GM12878 (cell line): Measurements from ENCODE around the gene SNAPC4. TPM values are rescaled to one million over a fixed set of nuclear protein-coding genes. Genes with fewer than 3 reads are reported as not detected.

Source experiments
- ATAC-seq: fragments of 200-7000 bp; cut with Tn5 transposase; 3 replicates; pipeline ENCODE4 v1.9.1; 2020; ENCODE audit warnings: mild to moderate bottlenecking, moderate library complexity
- BruUV-seq: library from RNA; stranded (reverse); fragments of 400-500 nt; replicated peaks from 2 replicates; lab custom pipeline; 2021; lab: Mats Ljungman, UMichigan
- CTCF ChIA-PET: fragments of 300-600 bp; sonication (Branson Sonifier 250); formaldehyde crosslinking; extraction: SDS; loops from one replicate; lab custom pipeline; 2021; ENCODE audit warnings: inconsistent platforms; lab: Yijun Ruan, JAX
- POLR2A ChIA-PET: fragments of 350-600 bp; formaldehyde crosslinking; extraction: SDS; loops from one replicate; lab custom pipeline; 2021; ENCODE audit warnings: inconsistent platforms; lab: Charles Lee
- RAD21 ChIA-PET: fragments of 300-600 bp; sonication (Branson Sonifier 250); formaldehyde crosslinking; loops from one replicate; lab custom pipeline; 2023; ENCODE audit warnings: antibody characterized with exemption; ENCODE audit not compliant: unreplicated experiment; lab: Charles Lee
- SMC1A ChIA-PET: fragments of 300-600 bp; sonication (Branson Sonifier 250); formaldehyde crosslinking; loops from one replicate; lab custom pipeline; 2023; ENCODE audit not compliant: unreplicated experiment, uncharacterized antibody; lab: Charles Lee
- DNase-seq: peaks from one replicate; pipeline ENCODE4 v3.0.0-alpha.2; 2011; ENCODE audit warnings: low read depth, low spot score
- FAIRE-seq: peaks from 3 replicates; lab custom pipeline; 2011; peaks lifted over from hg19 to GRCh38; lab: Jason Lieb, UNC
- H2AFZ ChIP-seq: 2 replicates; pipeline ENCODE4 v1.6.0; 2011; ENCODE audit warnings: low read depth, low read length, control low read depth; ENCODE audit not compliant: control insufficient read depth
- H3K27ac ChIP-seq: 2 replicates; pipeline ENCODE4 v1.5.1; 2011; ENCODE audit warnings: control low read depth; ENCODE audit not compliant: control insufficient read depth, insufficient read depth
- H3K27me3 ChIP-seq, 2 experiments: replicated peaks in 1 of 2; 2 replicates each; pipeline versions ENCODE4 v1.6.0 to v1.6.1; 2011; ENCODE audit warnings: low read length in 1 of 2; ENCODE audit not compliant: control insufficient read depth in 2 of 2, insufficient read depth in 2 of 2
- H3K36me3 ChIP-seq, 2 experiments: 2 replicates each; pipeline ENCODE4 v1.5.1; 2011; ENCODE audit warnings: low read length in 1 of 2; ENCODE audit not compliant: control insufficient read depth in 2 of 2, insufficient read depth in 2 of 2
- H3K4me1 ChIP-seq: 2 replicates; pipeline ENCODE4 v1.6.1; 2011; ENCODE audit warnings: mild to moderate bottlenecking, low read length, moderate library complexity, mixed read lengths; ENCODE audit not compliant: control insufficient read depth, insufficient read depth
- H3K4me2 ChIP-seq: 2 replicates; pipeline ENCODE4 v1.6.0; 2011; ENCODE audit warnings: control low read depth; ENCODE audit not compliant: control insufficient read depth, insufficient read depth
- H3K4me3 ChIP-seq: fragments of 200-600 bp; sonication (generic); 2 replicates; pipeline ENCODE4 v1.5.1; 2016
- H3K79me2 ChIP-seq: 2 replicates; pipeline ENCODE4 v1.6.0; 2011; ENCODE audit warnings: low read length; ENCODE audit not compliant: control insufficient read depth, insufficient read depth
- H3K9ac ChIP-seq: 2 replicates; pipeline ENCODE4 v1.8.0; 2011; ENCODE audit warnings: low read length, control low read depth, mixed read lengths; ENCODE audit not compliant: control insufficient read depth, insufficient read depth
- H3K9me3 ChIP-seq: replicated peaks from 3 replicates; pipeline ENCODE4 v1.5.1; 2011; ENCODE audit warnings: mild to moderate bottlenecking, low read length; ENCODE audit not compliant: control insufficient read depth, insufficient read depth
- H4K20me1 ChIP-seq: 2 replicates; pipeline ENCODE4 v1.6.0; 2011; ENCODE audit not compliant: control insufficient read depth, insufficient read depth
- EZH2 ChIP-seq: IDR thresholded peaks from 2 replicates; pipeline ENCODE4 v1.6.1; 2012; ENCODE audit warnings: low read depth, mild to moderate bottlenecking, control low read depth, inconsistent platforms, low read length, borderline replicate concordance; ENCODE audit not compliant: control insufficient read depth
- POLR2AphosphoS5 ChIP-seq: IDR thresholded peaks from 2 replicates; pipeline ENCODE4 v1.6.1; 2011; ENCODE audit warnings: mild to moderate bottlenecking, low read length, inconsistent platforms
- ZBTB33 ChIP-seq: fragments of 450-650 bp; IDR thresholded peaks from 2 replicates; pipeline ENCODE4 v1.6.1; 2017; ENCODE audit warnings: mild to moderate bottlenecking
- WGBS: methylation state at CpG from one replicate; pipeline ENCODE4 v1.1.6; 2016; ENCODE audit warnings: low lambda C conversion rate; ENCODE audit not compliant: insufficient replicate concordance, insufficient coverage; ENCODE audit errors: missing lambda C conversion rate; 5-methylcytosine and 5-hydroxymethylcytosine counted together
- in situ Hi-C: fragments of 300-500 bp; cut with MboI; formaldehyde crosslinking; loops from 9 replicates; pipeline ENCODE4 v1.14.3; 2018; ENCODE audit warnings: mixed read lengths
- intact Hi-C: fragments of 100-400 bp; cut with micrococcal nuclease; formaldehyde crosslinking; loops from one replicate; pipeline ENCODE4 v1.14.2; 2022; ENCODE audit not compliant: unreplicated experiment
- polyA plus RNA-seq, 11 experiments: library from polyadenylated mRNA; depleted of rRNA in 4 of 11; unstranded in 6 of 11; stranded (reverse) in 5 of 11; fragments of >200 nt; fragmentation: Nextera tagmentation in 4 of 11; fragmentation: Illumina TruSeq in 1 of 11; extraction: Ambion mirVana in 4 of 11; extraction: Trizol in 1 of 11; gene quantifications; 1 replicate in 1 of 11; 2 replicates in 10 of 11; pipeline versions ENCODE4 v1.2.1 to v1.2.3, GENCODE V29; 2011 to 2016; ENCODE audit warnings: inconsistent platforms in 2 of 11, missing spikeins in 2 of 11, low read depth in 1 of 11
- total RNA-seq, 4 experiments: library from RNA; depleted of rRNA in 3 of 4; stranded (reverse); fragments of >200 nt in 3 of 4; fragmentation: Illumina TruSeq in 1 of 4; extraction: Trizol in 1 of 4; gene quantifications; 2 replicates each; pipeline versions ENCODE4 v1.2.1 to v1.2.3, GENCODE V29; 2013 to 2021
- TF ChIP-seq, protein P1 (sequence below): IDR thresholded peaks from 2 replicates; pipeline ENCODE4 v1.6.1; 2012; ENCODE audit warnings: low read depth, low read length, improper control_type of control experiment
- TF ChIP-seq, protein P2 (sequence below): IDR thresholded peaks from 2 replicates; pipeline ENCODE4 v1.6.1; 2012; ENCODE audit warnings: low read depth, low read length, improper control_type of control experiment

Gene SNAPC4
- total and polyA plus RNA-seq, 10 of the 15 experiments (the other 5 are each of a cell fraction or from before 2014, with no cell fraction given) = 0.42 to 19.8 (median 7.0) TPM

DNA sequence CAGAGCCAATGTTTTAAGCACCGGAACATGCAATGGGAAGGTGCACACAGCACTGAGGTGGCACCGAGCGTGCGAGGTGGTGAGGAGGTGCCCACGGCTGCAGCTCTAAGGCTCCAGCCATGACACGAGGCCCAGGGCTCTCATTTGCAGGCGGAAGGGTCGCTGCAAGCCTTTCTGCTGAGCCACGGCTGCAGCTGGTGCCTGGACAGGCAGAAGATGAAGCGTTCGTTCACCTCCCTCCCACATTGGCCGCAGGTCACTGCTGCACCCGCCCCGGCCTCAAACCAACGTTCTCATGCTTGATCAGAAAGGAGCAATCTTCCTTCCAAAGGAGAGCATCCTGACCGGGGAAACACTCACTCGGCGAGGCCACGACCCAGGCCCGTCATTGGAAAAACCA lies 44.1 kb upstream of the SNAPC4 start:
- no peaks in the 10 kb centered on the region for H3K4me1 ChIP-seq
- H4K20me1 ChIP-seq = no peaks in the 10 kb centered on the region; the same call in 1 of the 2 replicates
- no peak overlapping the region for H3K9ac ChIP-seq
- H3K36me3 ChIP-seq = peaks cover 23 to 25% of the 10 kb centered on the region in 2 experiments
- in situ Hi-C loops (no loop called here), intact Hi-C loops (no loop called here)
- DNase-seq = no peak
- TF ChIP-seq, protein P1, sequence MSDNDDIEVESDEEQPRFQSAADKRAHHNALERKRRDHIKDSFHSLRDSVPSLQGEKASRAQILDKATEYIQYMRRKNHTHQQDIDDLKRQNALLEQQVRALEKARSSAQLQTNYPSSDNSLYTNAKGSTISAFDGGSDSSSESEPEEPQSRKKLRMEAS = no peak
- TF ChIP-seq, protein P2, sequence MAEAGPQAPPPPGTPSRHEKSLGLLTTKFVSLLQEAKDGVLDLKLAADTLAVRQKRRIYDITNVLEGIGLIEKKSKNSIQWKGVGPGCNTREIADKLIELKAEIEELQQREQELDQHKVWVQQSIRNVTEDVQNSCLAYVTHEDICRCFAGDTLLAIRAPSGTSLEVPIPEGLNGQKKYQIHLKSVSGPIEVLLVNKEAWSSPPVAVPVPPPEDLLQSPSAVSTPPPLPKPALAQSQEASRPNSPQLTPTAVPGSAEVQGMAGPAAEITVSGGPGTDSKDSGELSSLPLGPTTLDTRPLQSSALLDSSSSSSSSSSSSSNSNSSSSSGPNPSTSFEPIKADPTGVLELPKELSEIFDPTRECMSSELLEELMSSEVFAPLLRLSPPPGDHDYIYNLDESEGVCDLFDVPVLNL = no peak
- TF ChIP-seq ZBTB33 (no peak), EZH2 (no peak), POLR2AphosphoS5 (no peak)
- H3K27me3 ChIP-seq = no peaks in the 10 kb centered on the region
- POLR2A ChIA-PET = interaction anchor here (0.6 kb wide), 1 partner anchor 201 kb away, joined by 4 read pairs; no protein-coding TSS in a partner anchor
- BruUV-seq = no TSS peak
- SMC1A ChIA-PET = no interaction called here
- H3K4me3 ChIP-seq = no peak overlapping the region
- H2AFZ ChIP-seq = no peak overlapping the region
- peaks cover 5% of the 10 kb centered on the region for H3K79me2 ChIP-seq
- 92% methylated on average over 20 of the region's 20 CpGs for WGBS
- ATAC-seq = no peak
- CTCF ChIA-PET = no interaction called here
- no peak overlapping the region for H3K4me2 ChIP-seq
- FAIRE-seq = no peak
- H3K27ac ChIP-seq = no peak overlapping the region
- RAD21 ChIA-PET = no interaction called here
- no peaks in the 10 kb centered on the region for H3K9me3 ChIP-seq
